Endometrium (tissue), 2 donors: Measurements from ENCODE around the gene CAMKK2.
"Not testable (repeated sequence)": the region's sequence is repeated elsewhere in the genome, so short reads cannot be mapped to it uniquely, and the experiment has no call there.

Source experiments
- FAIRE-seq: peaks from 2 replicates; lab custom pipeline; 2012; peaks lifted over from hg19 to GRCh38; lab: Jason Lieb, UNC
- donor health status: control.
- donor health status: control.

The CAMKK2 gene

DNA sequence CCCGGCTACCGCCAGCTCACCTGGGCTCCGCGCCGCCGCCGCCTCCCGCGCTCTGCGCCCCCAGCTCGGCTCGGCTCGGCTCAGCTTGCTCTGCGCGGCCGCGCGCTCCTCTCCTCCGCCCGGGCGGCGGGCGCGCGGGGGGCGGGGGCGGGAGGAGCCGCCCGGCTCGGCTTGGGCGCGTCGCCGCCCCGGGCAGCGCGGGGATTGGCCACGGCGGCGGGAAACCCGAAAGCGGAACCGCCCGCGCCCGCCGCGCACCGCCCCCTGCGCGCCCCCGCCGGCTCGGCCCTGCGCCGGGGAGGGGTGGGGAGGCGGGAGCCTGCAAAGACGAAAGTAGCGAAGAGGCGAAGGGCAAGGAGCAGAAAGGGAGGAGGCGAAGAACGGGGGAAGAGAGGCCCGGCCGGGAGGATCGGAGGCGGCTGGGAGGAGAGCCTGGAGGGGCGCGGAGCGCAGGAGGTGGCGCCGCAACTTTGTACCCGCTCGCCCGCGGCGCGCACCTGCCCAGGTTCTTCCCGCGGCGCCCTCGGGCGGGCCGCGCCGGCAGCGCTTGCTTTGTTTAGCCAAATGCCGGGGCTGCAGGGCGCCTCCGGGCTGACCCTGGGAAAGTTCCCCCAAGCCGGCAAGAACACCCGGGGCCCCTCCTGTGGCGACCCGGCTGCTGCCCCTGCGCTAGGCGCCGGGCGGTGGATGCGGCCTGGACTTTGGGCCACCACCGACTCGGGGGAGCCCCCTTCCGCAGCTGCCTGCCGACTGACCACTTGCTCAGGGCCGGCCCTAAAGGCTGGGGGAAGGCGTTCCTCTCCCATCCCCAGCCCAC lies at the start of gene CAMKK2:
CAMKK2 (minus strand) TSS at position 92 of the 817 bp plus-strand sequence. CDS start 22,183 bp downstream, outside the sequence.
- FAIRE-seq, result no peak

DNA sequence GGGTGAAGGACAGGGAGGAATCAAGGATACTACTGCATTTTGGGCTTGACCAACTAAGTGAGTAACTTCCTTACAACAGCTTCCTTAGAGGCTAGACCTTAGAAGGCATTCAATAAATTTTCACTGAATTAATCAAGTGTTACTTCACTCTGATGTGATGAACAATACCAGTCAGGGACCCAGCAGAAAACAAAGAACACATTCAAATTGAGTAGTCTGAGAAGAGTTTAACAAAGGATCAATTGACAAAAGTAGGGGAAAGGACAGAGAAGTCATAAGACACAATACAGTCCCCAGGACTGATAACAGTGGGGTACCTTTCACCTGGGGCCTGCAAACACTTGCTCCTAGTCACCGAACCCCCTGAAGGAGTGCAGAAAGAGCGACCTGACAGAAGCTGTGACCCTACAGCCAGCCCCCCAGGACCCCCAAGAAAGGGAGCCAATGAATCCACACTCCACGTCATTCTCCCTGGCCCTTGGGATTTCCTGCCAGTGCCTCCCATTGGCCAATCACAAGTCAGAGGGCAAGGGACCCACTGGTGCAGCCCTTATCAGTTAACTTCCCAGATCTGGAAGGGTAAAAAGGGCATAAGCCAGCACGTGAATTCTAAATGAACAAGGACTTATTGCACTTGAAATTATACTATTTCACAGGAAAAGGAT lies 48.8 kb upstream of the CAMKK2 start:
- FAIRE-seq, result no peak

GRCh38 chr12:121344506-121344905 lies 48.0 kb upstream of the CAMKK2 start:
- no peak for FAIRE-seq

GRCh38 chr12:121337416-121337815 lies 40.9 kb upstream of the CAMKK2 start:
- FAIRE-seq, result no peak

DNA sequence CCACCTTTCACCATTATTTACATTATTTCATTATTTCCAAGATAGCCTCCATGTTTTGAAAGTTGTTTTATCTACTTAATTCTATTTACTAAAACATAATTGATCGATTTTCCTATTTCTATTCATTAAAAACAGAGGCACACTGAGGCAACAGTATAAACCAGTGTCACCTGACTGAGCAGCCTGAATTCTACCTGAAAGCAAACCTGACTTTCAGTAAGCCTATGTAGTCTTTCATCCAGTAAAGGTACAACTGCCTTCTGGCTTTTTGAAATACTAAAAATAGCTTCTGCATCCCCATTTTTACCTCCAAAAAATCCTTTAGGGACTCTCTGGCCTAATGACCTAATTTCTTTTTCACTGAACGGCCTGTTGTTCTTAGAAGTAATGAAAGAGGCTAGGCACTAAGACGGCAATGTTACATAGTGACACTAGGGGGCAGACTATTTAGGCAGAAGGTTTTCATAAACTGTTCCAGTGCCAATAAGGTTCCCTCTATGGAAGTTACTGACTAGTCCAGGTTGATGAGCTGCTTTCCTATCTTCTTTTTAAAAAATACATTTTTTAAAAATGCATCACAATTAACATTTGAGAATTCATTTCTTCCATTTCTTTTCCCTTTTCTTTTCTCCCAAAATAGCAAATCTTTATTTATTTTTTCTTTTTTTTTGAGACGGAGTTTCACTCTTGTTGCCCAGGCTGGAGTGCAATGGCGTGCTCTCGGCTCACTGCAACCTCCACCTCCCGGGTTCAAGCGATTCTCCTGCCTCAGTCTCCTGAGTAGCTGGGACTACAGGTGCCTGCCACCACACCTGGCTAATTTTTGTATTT lies 38.2 kb upstream of the CAMKK2 start:
- peak; percentile 89 for FAIRE-seq

- FAIRE-seq, result no peak
Observed at GRCh38 chr12:121333747-121334146, 37.2 kb upstream of the CAMKK2 start.

DNA sequence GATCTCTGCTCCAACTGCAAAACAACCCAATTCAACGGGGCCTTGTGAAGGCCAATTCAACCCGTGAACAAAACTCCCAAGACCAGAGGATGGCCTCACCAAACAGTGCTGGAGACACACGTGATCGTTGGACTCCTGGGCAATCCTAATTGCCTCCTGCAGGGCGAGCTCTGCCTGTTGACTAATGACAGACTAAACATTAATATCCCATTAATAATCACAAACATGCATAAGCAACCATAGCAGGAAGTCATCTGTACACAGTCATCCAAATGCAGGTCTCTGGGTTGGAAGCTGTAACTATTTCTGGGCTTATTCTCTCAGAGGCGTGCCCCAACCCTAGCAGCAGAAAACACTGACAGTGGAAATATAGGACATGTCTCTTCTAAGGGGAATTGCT lies 34.7 kb upstream of the CAMKK2 start:
- no peak for FAIRE-seq

DNA sequence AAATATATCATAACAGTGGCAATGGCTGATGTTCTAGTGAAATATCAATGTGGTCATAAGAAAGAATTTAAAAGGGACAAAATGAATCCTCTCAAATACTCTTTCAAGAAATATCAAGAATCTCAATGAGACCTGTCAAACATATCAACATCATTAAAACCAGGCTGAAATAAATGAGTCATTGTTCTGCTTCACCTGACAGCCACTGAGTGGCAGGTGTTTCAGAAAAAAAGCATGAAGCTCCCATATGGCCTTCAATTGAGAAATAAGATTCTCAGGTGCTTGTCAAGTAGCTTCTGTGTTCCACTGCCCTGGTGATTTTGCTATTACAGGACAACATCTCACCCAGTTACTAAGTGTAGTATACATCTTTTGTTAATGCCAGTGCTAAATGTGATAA lies 34.2 kb upstream of the CAMKK2 start:
- FAIRE-seq, result no peak

DNA sequence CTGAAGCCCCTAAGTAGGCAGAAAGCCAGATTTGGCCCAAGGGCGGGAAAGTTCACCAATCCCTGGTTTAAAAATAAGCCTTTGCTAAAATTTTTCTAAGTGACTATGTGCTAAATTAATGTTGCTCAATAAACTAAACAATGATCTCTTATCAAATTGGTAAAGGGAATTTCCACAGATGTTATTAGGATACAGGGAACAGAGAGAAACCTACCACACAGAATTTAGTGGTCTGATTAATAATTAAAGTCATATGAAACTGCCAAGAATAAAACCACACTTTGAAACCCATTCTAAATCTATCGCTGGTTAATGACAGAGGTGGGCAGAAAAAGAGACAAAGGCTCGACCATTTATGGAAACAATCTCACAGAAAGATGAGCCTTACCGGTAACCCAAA lies 33.7 kb upstream of the CAMKK2 start:
- no peak for FAIRE-seq

- no peak for FAIRE-seq
Observed at GRCh38 chr12:121328620-121329019, 32.1 kb upstream of the CAMKK2 start.

DNA sequence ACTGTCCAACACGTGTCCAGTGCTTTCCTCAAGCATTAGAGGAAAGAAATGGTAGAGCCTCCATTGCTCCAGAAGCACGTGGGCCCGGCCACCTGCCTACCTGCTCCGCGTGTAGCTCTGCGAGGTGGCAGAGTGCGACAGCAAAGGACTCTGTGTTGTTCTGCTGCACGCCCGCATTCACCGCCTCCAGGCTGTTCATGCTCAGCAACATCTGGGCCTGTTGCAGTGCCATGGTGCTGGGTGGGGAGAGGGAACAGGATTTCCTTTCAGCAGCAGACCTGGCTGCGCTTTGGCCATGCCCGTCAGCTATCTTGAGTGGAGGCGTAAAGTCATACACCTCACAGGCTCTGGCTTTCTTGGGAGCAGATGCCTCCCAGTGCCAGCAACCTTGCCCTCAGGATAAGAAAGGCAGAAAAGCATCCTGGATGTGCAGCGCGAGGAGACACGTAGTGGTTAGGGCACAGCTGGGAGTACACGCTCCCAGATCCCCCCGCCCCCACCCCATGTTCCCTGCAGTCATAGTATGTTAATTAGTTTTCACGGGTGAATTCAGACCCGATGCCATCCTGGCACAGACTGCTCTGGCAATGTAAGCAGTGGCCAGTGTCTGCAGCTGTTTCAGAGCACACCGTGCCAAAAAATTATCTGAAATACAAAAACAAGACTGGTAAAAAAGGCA lies 30.6 kb upstream of the CAMKK2 start:
- FAIRE-seq, result no peak

DNA sequence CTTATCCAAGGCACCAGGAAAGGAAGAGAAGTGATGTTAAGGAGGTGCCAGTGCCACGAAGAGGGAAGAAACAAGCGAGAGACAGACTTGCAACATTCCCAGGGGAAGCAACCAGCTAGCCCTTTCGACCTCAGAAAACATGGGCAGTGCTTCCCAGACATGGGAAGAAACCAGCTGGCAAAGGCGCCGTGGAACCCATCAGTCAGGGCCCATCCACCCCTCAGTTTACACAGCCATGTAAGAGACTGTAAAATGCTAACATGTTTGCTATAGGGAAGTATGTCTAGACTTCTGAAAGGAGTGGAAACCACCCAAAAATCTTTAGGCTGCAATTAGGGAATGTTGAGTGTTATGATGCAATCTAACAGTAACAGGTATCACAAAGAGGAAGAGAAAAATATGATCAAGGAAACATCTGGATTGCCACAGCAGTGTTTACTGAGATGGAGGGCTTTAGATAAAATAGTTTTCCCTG lies 29.4 kb upstream of the CAMKK2 start:
- no peak for FAIRE-seq

DNA sequence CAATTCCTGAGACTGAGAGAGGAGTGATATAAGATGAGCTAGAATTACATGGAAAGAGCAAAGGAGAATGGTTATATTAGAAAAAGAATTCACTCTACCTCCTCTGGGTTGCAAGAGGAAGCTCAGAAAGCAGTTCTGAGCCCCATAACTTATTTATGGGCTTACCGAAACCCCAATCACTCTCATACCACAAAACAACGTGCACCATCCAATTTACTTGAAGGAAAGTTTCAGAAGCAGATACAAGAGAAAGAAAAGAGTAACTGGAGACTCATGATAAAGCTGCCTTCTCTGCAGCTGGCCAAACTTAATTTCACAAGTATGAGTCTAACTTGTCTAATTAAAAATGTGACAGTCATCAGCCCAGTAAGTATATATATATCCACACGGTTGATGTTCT lies 27.4 kb upstream of the CAMKK2 start:
- FAIRE-seq, result no peak

DNA sequence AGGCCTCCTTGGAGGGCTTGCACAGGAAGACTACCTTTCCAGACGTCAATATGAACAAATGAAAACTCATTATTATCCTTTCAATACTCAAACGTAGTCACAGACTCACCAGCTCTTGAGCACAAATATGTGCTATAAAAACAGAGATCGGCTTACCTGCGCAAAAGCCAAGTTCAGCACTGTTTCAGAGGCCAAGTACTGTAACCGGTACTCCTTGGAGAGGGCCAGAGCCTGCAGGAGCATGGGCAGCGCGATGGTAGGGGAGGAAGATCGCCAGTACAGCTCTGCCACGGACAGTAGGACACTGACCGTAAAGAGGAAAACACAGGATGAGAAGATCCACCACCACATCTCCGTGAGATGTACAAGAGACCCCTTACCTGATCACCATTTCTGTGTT lies 21.6 kb upstream of the CAMKK2 start:
- no peak for FAIRE-seq

- no peak for FAIRE-seq
Observed at GRCh38 chr12:121314431-121314830, 17.9 kb upstream of the CAMKK2 start.

GRCh38 chr12:121310231-121310630 lies 13.7 kb upstream of the CAMKK2 start:
- not testable (repeated sequence) for FAIRE-seq

DNA sequence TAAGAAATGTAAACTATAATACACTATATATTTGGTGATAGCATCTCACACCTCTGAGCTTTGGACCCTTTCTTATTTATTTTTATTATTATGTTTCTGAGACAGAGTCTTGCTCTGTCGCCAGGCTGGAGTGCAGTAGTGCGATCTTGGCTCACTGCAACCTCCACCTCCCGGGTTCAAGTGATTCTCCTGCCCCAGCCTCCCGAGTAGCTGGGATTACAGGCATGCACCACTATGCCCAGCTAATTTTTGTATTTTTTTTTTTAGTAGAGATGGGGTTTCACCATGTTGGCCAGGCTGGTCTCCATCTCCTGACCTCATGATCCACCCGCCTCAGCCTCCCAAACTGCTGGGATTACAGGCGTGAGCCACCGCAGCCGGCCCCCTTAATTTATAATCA lies 10.9 kb upstream of the CAMKK2 start:
- not testable (repeated sequence) for FAIRE-seq

- FAIRE-seq, result no peak
Observed at GRCh38 chr12:121304306-121304705, 7.8 kb upstream of the CAMKK2 start.

- no peak for FAIRE-seq
Observed at GRCh38 chr12:121301876-121302275, 5.4 kb upstream of the CAMKK2 start.

- FAIRE-seq, result no peak
Observed at GRCh38 chr12:121300083-121300819, 3.7 kb upstream of the CAMKK2 start.

DNA sequence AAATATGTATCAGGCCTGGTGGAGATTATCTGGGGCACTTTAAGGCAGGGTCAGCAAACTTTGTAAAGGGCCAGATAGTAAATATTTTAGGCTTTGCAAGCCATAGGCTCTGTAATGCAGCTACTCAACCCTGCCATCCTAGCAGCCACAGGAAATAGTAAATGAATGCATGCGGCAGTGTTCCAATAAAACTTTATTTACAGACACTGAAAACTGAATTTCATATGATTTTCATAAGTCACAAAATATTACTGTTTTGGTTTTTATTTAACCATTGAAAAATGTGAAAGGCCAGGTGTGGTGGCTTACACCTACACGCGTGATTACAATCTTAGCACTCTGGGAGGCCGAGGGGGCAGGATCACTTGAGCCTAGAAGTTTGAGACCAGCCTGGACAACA lies 3.2 kb upstream of the CAMKK2 start:
- no peak for FAIRE-seq
